Activated CD4-positive, alpha-beta T cell treated with anti-CD3 and anti-CD28 coated beads for 48 hours (primary cell): ENCODE measurements around the gene GADD45B.
"Not testable (repeated sequence)": the region's sequence is repeated elsewhere in the genome, so short reads cannot be mapped to it uniquely, and the experiment has no call there.

Source experiments
- DNase-seq: peaks from one replicate; pipeline ENCODE4 v3.0.0-alpha.2; 2020

GADD45B gene

DNA sequence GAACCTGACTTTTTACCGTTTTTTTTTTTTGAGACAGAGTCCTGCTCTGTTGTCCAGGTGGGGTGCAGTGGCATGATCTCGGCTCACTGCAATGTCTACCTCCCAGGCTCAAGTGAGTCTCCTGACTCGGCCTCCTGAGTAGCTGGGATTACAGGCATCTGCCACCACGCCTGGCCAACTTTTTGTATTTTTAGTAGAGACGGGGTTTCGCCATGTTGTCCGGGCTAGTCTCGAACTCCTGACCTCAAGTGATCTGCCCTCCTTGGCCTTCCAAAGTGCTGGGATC, 6.1 kb upstream of the GADD45B start:
- not testable (repeated sequence) for DNase-seq

GRCh38 chr19:2474232-2475017, 1.5 kb upstream of the GADD45B start:
- DNase-seq, result peak; percentile 92

- DNase-seq, result peak; percentile 84
Observed at GRCh38 chr19:2475018-2475701, 767 bp upstream of the GADD45B start.

GRCh38 chr19:2476451-2477140, 669 bp downstream of the GADD45B start:
- peak; percentile 80 for DNase-seq

- peak; percentile 36 for DNase-seq
Observed at GRCh38 chr19:2477141-2477710, 1.3 kb downstream of the GADD45B start.

GRCh38 chr19:2477732-2478191, 1.8 kb downstream of the GADD45B start:
- peak; percentile 35 for DNase-seq

DNA sequence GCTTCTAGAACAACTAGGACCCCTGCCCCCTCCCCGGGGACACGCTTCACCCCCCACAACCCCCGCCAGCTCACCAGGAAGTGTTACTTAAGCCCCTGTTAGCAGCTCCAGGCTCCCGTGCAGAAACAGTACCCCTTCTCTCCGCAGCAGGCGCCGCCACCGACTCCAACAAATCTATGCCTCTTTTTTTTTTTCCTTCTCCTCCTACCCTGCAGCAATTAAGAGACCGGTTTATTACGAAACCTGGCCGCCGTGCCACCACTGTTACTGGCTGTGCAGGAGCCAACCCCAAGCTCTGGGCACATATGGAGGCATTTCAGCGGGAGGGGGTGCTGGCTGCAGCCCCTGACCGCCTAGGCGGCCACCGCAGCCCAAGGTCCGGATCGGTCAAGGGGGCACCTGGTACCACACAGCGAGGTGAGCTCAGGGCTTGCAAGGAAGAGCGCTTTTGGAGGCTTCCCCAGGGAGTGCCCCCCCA, 2.4 kb downstream of the GADD45B start:
- DNase-seq, result peak; percentile 73

DNA sequence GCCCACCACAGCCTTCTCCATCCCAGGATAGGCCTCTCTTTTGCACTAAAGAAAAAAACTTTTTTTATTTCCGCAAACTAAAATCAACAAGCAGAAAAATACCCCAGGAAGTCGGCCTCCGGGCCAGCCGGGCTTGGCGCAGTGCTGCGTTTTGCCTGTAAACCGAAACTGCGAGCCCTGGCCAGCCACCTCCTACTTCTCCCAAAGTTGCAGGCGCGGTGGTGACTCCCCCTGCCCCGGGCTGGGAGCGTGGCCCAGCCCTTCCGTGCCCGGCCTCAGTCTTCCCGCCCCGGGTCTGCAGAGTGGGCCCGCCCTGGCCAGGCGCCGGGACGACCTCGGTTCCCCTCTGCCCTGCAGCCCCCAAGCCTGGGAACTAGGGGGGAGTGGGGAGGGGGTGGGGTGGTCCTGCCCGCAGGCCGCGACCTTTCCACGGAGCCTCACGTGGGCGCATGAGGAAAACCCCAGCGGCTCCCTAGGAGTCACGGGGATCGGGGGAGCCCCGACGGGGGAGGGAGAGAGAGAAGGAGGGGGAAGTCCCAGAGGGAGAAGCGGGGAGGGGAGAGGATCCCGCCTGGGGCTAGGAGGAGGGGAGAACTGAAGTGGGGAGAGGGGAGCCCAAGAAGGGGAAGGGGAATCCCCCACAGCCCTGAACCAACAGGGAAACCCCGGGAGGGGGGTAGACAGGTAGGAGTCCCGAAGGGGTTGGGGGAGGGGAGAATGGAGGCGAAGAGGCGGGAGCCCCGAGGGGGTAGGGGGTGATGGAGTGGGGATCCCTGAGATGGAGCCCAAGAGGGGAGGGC, 3.0 kb downstream of the GADD45B start:
- peak; percentile 70 for DNase-seq

GRCh38 chr19:2479556-2480194, 3.7 kb downstream of the GADD45B start:
- no peak for DNase-seq

- DNase-seq, result no peak
Observed at GRCh38 chr19:2481466-2481865, 5.5 kb downstream of the GADD45B start.

DNA sequence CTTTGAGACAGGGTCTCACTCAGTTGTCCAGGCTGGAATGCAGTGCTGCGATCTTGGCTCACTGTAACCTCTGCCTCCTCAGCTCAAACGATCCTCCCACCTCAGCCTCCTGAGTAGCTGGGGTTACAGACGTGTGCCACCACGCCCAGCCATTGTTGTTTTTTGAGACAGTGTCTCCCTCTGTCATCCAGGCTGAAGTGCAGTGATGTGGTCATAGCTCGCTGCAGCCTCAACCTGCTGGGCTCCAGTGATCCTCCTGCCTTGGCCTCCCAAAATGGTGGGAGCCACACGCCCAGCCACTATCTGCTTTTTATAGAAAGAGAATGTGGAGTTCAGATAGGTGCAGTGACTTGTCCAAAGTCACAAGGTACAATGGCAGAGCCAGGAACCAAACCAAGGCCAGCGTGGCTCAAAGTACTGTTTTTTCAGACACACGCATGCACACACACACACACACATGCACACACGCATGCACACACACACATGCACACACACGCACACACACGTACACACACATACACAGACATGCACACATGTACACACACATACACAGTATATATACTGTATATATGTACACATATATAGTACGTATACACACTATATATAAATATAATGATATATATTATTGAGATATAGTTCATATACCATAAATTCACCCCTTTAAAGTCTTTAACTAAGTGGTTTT, 6.6 kb downstream of the GADD45B start:
- no peak for DNase-seq

GRCh38 chr19:2483084-2483483, 7.2 kb downstream of the GADD45B start:
- no peak for DNase-seq

DNA sequence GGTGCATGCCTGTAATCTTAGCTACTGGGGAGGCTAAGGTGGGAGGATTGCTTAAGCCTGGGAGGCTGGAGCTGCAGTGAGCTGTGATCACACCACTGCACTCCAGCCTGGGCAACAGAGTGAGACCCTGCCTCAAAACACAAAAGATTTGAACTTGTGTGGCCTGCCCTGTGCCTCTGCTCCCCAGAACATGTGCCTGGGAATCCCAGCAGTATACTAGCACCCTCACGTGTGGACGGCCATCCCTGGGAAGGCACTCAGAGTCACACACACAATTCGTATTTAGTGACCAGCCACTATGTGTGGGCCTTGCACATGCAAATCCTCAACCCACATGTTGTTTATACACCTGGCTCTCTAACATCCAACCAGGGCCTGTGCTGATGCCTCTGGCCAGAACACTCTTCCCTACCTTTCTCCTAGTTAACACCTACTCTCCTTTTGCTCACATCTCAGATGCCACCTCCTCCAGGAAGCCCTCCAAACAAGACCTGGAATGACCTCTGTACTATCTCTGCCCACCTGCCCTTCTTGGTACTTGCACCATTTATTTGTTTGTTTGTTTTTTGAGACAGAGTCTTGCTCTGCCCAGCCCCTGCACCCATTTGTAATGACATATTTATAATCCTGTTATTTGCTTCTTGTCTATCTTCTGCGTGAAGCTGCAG, 7.7 kb downstream of the GADD45B start:
- DNase-seq, result no peak

- DNase-seq, result no peak
Observed at GRCh38 chr19:2484178-2484937, 8.4 kb downstream of the GADD45B start.

GRCh38 chr19:2485428-2485827, 9.5 kb downstream of the GADD45B start:
- no peak for DNase-seq

DNA sequence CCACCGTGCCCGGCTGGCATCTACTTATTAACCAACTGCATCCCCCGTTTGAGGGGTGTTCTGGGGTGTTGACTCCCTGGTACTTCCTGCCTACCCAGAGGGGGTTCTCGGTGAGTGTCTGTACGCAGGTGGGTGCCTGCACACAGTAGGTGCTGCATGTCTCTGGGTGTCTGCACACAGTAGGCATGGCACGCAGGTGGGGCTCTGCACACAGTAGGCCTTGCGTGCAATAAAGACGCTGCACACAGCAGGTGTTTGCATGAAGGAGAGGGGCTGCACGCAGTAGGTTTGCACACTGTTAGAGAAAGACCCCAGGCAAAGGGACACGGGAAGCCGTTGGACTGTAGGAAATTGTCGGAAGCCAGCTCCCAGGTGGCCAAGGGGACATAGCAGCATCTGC, 11.2 kb downstream of the GADD45B start:
- no peak for DNase-seq

DNA sequence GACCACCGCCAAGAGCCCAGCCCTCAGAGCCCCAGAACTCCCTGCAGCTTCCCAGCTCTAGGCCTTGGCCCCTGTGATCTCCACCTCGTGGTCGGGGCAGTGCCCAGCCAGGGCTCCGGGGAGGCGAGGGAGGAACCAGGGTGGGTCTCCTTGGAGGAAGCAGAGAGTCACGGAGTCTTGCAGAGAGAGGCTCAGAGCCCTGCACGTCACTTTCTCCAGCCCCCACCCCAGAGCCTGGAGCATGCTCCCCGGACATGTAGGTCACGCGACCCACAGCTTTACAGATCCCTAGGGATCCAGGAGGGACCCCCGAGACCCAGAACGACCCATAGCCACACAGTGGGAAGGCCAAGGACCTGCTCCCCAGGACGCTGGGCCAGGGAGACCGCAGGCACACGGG, 11.9 kb downstream of the GADD45B start:
- no peak for DNase-seq

GRCh38 chr19:2488405-2488941, 12.5 kb downstream of the GADD45B start:
- no peak for DNase-seq

GRCh38 chr19:2488942-2489731, 13.2 kb downstream of the GADD45B start:
- DNase-seq, result no peak
